T-cell (primary cell): ENCODE results near the gene FGGY. TPM values are rescaled to one million over a fixed set of nuclear protein-coding genes. Genes with fewer than 3 reads are reported as not detected.

Source experiments
- ATAC-seq, 4 experiments: fragments of 200-7000 bp in 3 of 4; fragments of 150-1000 bp in 1 of 4; cut with Tn5 transposase; replicated peaks in 1 of 4; 1 replicate in 3 of 4; 2 replicates in 1 of 4; pipeline ENCODE4 v1.10.0; 2021; ENCODE audit warnings: moderate library complexity in 3 of 4, mild to moderate bottlenecking in 2 of 4, moderate number of reproducible peaks in 1 of 4
- CTCF ChIA-PET, 2 donors: fragments of 300-600 bp; sonication (Branson Sonifier 250); formaldehyde crosslinking; loops; one replicate each; lab custom pipeline; 2022; ENCODE audit warnings: antibody characterized with exemption in 2 of 2; lab: Charles Lee
- POLR2A ChIA-PET, 2 donors: fragments of 300-600 bp; sonication (Branson Sonifier 250); formaldehyde crosslinking; loops; one replicate each; lab custom pipeline; 2022; ENCODE audit warnings: antibody characterized with exemption in 2 of 2; lab: Charles Lee
- DNase-seq, 35 experiments: peaks; one replicate each; pipeline versions ENCODE4 v3.0.0 to v3.0.0-alpha.2; 2013 to 2023
- H3K27ac ChIP-seq: one replicate; pipeline ENCODE4 v1.5.1; 2013; ENCODE audit warnings: low read length
- H3K27me3 ChIP-seq, 2 experiments: replicated peaks in 1 of 2; 1 replicate in 1 of 2; 2 replicates in 1 of 2; pipeline versions ENCODE4 v1.6.1 to v1.7.0; 2013; ENCODE audit warnings: low read length in 1 of 2, mixed read lengths in 1 of 2; ENCODE audit not compliant: control insufficient read depth in 2 of 2, insufficient read depth in 2 of 2; ENCODE audit errors: extremely low read depth in 1 of 2
- H3K36me3 ChIP-seq, 2 donors: 1 replicate in 1 of 2; 2 replicates in 1 of 2; pipeline versions ENCODE4 v1.6.1 to v1.7.0; 2013; ENCODE audit warnings: low read length in 1 of 2; ENCODE audit not compliant: control insufficient read depth in 2 of 2, insufficient read depth in 1 of 2; ENCODE audit errors: extremely low read depth in 1 of 2
- H3K4me1 ChIP-seq, 2 experiments: 1 replicate in 1 of 2; 2 replicates in 1 of 2; pipeline versions ENCODE4 v1.6.1 to v1.7.0; 2013; ENCODE audit warnings: low read length in 2 of 2, mixed read lengths in 1 of 2; ENCODE audit not compliant: insufficient read depth in 2 of 2, control insufficient read depth in 1 of 2; ENCODE audit errors: extremely low read depth in 1 of 2
- H3K4me3 ChIP-seq, 2 donors: 1 replicate in 1 of 2; 2 replicates in 1 of 2; pipeline versions ENCODE4 v1.5.1 to v1.7.0; 2013; ENCODE audit warnings: mild to moderate bottlenecking in 2 of 2, low read length in 1 of 2, moderate library complexity in 1 of 2; ENCODE audit not compliant: control insufficient read depth in 1 of 2; ENCODE audit errors: extremely low read depth in 1 of 2
- H3K9me3 ChIP-seq: 2 replicates; pipeline ENCODE4 v1.7.0; 2013
- H3K27ac Mint-ChIP-seq, 2 donors: one replicate each; pipeline ENCODE4 v1.8.0; 2020 to 2021; ENCODE audit warnings: mild to moderate bottlenecking in 2 of 2, mixed read lengths in 2 of 2
- H3K27me3 Mint-ChIP-seq, 2 donors: one replicate each; pipeline ENCODE4 v1.8.0; 2021 to 2022; ENCODE audit warnings: mixed read lengths in 2 of 2
- H3K36me3 Mint-ChIP-seq: one replicate; pipeline ENCODE4 v1.8.0; 2021; ENCODE audit warnings: mixed read lengths
- H3K4me1 Mint-ChIP-seq, 3 donors: one replicate each; pipeline ENCODE4 v1.8.0; 2020 to 2022; ENCODE audit warnings: mixed read lengths in 3 of 3, mild to moderate bottlenecking in 1 of 3
- H3K4me3 Mint-ChIP-seq, 3 donors: one replicate each; pipeline ENCODE4 v1.8.0; 2020 to 2022; ENCODE audit warnings: mild to moderate bottlenecking in 3 of 3, mixed read lengths in 3 of 3, moderate library complexity in 3 of 3
- H3K9me3 Mint-ChIP-seq, 3 donors: one replicate each; pipeline ENCODE4 v1.8.0; 2020 to 2022; ENCODE audit warnings: mixed read lengths in 3 of 3
- WGBS: methylation state at CpG from one replicate; pipeline ENCODE4 v1.1.5; 2013; ENCODE audit warnings: missing lambda C conversion rate; ENCODE audit not compliant: insufficient coverage; 5-methylcytosine and 5-hydroxymethylcytosine counted together
- total RNA-seq, 35 experiments: library from RNA in 6 of 35; stranded (reverse) in 6 of 35; fragments of 120-200 nt in 1 of 35; gene quantifications; one replicate each; pipeline versions ENCODE4 v1.2.1 to v1.2.4 and lab custom pipeline; 2013 to 2026

The FGGY gene
- total RNA-seq, 5 donors from 2014 or later (not counting 1 experiment from before 2014, with no cell fraction given): 7.8 to 21.7 (median 12.6) TPM

DNA sequence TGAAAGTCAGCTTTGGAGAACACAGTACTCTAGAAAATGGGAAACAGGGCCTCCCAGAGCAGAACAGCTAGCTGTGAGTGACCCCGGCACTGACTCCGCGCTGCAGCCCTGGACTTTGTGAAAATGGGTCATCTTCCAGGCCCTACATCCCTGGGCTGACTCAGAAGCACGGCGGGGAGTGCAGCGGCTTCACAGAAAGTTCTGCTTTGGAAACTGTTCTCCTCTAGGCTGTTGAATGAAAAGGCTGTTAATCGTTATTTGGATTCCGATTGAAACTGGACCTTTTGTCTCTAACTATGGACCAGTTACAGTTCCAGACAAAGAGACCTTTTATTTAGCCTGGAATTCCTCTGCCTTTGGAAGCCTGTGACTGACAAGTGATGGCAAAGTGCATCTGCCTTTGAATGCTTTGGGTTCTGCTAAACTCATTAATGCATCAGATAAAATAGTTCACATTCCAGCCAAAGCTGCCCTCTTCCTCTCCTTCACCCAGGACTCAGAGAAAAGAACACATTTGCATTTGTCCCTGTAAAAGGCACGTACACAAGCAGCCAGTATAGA is 372.9 kb downstream of the FGGY start:
- H3K4me3 Mint-ChIP-seq: no peak overlapping the region
- POLR2A ChIA-PET: no interaction called here
- no peak overlapping the region for H3K27ac ChIP-seq
- no peaks in the 10 kb centered on the region for H3K27me3 Mint-ChIP-seq
- H3K36me3 Mint-ChIP-seq: peaks cover 11% of the 10 kb centered on the region
- 100% methylated on average over 8 of the region's 9 CpGs for WGBS
- DNase-seq: no peak
- no peak overlapping the region for H3K27ac Mint-ChIP-seq
- H3K9me3 Mint-ChIP-seq: no peaks in the 10 kb centered on the region
- no peaks in the 10 kb centered on the region for H3K27me3 ChIP-seq
- CTCF ChIA-PET: no interaction called here
- H3K9me3 ChIP-seq: no peaks in the 10 kb centered on the region
- H3K4me3 ChIP-seq: no peak overlapping the region
- no peaks in the 10 kb centered on the region for H3K4me1 ChIP-seq
- ATAC-seq: no peak
- H3K4me1 Mint-ChIP-seq: no peaks in the 10 kb centered on the region
- no peaks in the 10 kb centered on the region for H3K36me3 ChIP-seq

DNA sequence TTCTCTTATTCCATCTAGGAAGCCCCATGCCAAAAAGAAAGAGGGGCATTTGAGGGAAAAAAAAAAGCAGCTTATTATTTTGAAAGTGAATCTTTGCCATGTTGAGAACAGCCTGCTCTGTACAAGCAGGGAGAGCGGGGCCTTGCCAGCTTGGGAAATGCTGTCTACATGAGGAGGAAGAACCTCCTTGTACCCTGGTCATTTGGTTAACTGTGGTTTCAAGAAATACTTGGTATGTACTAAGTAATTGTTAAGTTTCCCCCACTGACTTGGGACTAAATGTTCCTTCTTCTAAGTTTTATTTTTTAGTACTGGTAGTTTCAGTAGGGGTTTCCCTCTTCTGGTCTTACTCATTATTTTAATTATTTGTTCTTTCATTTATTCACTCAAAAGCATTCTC is 373.8 kb downstream of the FGGY start:
- Histone ChIP-seq H3K27ac (no peak overlapping the region), H3K4me1 (no peaks in the 10 kb centered on the region), H3K4me3 (no peak overlapping the region), H3K9me3 (no peaks in the 10 kb centered on the region), H3K36me3 (no peaks in the 10 kb centered on the region), H3K27me3 (no peaks in the 10 kb centered on the region)
- H3K9me3 Mint-ChIP-seq: no peaks in the 10 kb centered on the region
- no peak overlapping the region for H3K4me3 Mint-ChIP-seq
- H3K27ac Mint-ChIP-seq: no peak overlapping the region
- ATAC-seq (no peak), DNase-seq (no peak)
- ChIA-PET POLR2A (no interaction called here), CTCF (no interaction called here)
- H3K4me1 Mint-ChIP-seq: no peaks in the 10 kb centered on the region
- peaks cover 11% of the 10 kb centered on the region for H3K36me3 Mint-ChIP-seq
- H3K27me3 Mint-ChIP-seq: no peaks in the 10 kb centered on the region
- 100% methylated on average over 1 of the region's 1 CpG for WGBS

DNA sequence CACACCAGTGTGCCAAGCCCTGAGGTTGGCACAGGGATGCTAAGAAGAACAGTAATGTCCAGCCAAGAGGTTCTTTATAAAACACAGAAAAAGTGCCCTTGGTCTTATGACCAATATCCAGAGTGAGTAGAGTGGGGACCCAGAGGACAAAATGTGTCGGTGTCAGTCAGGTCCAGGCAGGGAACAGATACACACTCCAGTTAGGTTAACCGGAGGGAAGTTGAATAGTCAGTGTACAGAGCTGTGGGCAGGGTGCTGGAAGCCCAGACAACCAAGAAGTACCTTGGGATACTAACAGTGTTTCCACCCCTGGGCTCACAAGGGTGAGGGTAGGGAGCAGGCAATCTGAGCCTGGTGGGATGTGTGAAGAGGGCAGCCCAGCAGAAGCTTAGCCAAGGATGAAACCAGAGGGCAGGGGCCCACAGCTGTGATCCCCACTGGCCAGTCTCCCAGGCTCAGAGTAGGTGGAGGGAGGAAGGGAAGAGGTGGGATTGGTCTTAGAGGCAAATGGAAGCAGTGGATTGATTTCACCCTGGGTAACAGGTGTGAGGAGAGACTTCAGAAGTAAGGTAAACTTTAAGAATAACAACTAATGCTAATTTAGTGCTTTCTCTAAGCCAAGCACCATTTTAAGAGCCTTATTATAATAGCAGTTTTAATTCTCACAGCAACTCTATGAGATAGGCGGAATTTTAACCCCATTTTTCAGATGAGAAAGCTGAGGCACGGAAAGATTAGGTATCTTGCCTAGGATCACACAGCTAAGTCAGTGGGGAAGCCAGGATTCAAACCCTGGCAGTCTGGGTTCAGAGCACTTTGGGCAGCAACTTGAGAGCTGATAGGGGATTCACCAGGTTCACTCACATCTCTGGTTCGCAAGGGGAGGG is 374.4 kb downstream of the FGGY start:
- no peak overlapping the region for H3K27ac Mint-ChIP-seq
- no peaks in the 10 kb centered on the region for H3K9me3 Mint-ChIP-seq
- ATAC-seq (no peak), DNase-seq (no peak)
- H3K4me1 Mint-ChIP-seq: no peaks in the 10 kb centered on the region
- no peak overlapping the region for H3K4me3 Mint-ChIP-seq
- no peaks in the 10 kb centered on the region for H3K27me3 Mint-ChIP-seq
- no peak overlapping the region for H3K4me3 ChIP-seq
- peaks cover 11% of the 10 kb centered on the region for H3K36me3 Mint-ChIP-seq
- CTCF ChIA-PET: no interaction called here
- no peak overlapping the region for H3K27ac ChIP-seq
- WGBS: 99% methylated on average over 4 of the region's 5 CpGs
- POLR2A ChIA-PET: no interaction called here
- no peaks in the 10 kb centered on the region for H3K9me3 ChIP-seq
- no peaks in the 10 kb centered on the region for H3K36me3 ChIP-seq
- no peaks in the 10 kb centered on the region for H3K4me1 ChIP-seq
- H3K27me3 ChIP-seq: no peaks in the 10 kb centered on the region

DNA sequence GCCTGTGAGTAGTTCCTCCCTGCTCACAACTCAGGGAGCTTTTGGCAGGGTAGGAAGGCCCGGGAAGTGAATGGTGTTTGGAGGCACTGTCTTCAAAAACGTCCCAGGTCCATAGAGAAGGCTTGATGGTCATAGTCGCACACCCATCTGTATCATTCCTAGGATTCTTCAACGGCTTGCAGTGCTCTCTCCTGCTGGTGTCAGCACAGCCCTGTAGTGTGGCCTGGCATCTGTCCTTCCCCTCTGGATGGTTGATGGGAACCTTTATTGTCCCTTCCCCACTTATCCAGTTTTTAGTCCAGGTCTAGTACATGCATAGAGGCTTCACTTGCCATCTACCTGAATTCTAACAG is 375.0 kb downstream of the FGGY start:
- Mint-ChIP-seq H3K27ac (no peak overlapping the region), H3K36me3 (peaks cover 11% of the 10 kb centered on the region), H3K9me3 (no peaks in the 10 kb centered on the region), H3K4me1 (no peaks in the 10 kb centered on the region), H3K27me3 (no peaks in the 10 kb centered on the region), H3K4me3 (no peak overlapping the region)
- Histone ChIP-seq H3K9me3 (no peaks in the 10 kb centered on the region), H3K36me3 (no peaks in the 10 kb centered on the region), H3K27me3 (no peaks in the 10 kb centered on the region), H3K4me3 (no peak overlapping the region), H3K4me1 (no peaks in the 10 kb centered on the region), H3K27ac (no peak overlapping the region)
- no peak for DNase-seq
- CTCF ChIA-PET: no interaction called here
- 83% methylated on average over 3 of the region's 4 CpGs for WGBS
- no peak for ATAC-seq
- POLR2A ChIA-PET: no interaction called here

DNA sequence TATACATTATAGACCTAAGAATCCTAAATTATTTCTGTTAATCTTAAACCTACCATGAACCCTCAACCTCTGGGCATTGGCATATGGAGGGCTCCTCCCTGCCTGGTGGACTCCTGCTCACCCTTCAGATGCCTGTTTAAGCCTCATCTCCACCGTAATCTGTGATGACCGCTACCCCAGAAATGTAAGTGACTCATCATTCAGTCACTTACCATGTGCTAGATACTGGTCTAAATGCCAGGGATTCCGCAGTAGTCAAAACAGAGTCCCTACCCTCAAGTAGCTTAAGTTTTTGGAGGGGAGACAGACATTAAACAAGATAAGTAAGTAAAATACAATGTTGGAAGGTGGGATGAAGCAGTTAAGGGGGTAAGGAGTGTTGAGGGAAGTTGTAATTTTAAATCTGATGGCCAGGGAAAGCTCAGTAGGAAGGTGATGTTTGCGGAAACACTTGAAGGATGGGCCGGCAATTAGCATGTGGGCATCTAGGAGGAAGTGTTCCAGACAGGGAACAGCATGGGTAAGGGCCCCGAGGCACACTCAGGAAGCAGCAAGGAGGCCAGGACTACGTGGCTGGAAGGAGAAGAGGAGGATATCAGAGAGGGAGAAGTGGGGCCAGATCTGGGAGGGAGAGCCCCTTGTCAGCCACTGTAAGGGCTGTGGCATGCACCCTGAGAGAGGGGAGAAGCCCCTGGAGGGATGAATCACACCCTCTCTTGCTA is 376.1 kb downstream of the FGGY start:
- H3K36me3 ChIP-seq: no peaks in the 10 kb centered on the region
- Mint-ChIP-seq H3K36me3 (peaks cover 3% of the 10 kb centered on the region), H3K4me1 (no peaks in the 10 kb centered on the region), H3K9me3 (no peaks in the 10 kb centered on the region), H3K4me3 (no peak overlapping the region), H3K27me3 (no peaks in the 10 kb centered on the region), H3K27ac (no peak overlapping the region)
- WGBS: 69% methylated on average over 3 of the region's 7 CpGs
- H3K4me3 ChIP-seq: no peak overlapping the region
- DNase-seq (no peak), ATAC-seq (no peak)
- POLR2A ChIA-PET: no interaction called here
- no peak overlapping the region for H3K27ac ChIP-seq
- CTCF ChIA-PET: interaction anchor here in 1 of 2 donors (0.6 kb wide), 1 partner anchor 703 kb away, joined by 3 read pairs; no protein-coding TSS in a partner anchor
- no peaks in the 10 kb centered on the region for H3K27me3 ChIP-seq
- H3K9me3 ChIP-seq: no peaks in the 10 kb centered on the region
- no peaks in the 10 kb centered on the region for H3K4me1 ChIP-seq

DNA sequence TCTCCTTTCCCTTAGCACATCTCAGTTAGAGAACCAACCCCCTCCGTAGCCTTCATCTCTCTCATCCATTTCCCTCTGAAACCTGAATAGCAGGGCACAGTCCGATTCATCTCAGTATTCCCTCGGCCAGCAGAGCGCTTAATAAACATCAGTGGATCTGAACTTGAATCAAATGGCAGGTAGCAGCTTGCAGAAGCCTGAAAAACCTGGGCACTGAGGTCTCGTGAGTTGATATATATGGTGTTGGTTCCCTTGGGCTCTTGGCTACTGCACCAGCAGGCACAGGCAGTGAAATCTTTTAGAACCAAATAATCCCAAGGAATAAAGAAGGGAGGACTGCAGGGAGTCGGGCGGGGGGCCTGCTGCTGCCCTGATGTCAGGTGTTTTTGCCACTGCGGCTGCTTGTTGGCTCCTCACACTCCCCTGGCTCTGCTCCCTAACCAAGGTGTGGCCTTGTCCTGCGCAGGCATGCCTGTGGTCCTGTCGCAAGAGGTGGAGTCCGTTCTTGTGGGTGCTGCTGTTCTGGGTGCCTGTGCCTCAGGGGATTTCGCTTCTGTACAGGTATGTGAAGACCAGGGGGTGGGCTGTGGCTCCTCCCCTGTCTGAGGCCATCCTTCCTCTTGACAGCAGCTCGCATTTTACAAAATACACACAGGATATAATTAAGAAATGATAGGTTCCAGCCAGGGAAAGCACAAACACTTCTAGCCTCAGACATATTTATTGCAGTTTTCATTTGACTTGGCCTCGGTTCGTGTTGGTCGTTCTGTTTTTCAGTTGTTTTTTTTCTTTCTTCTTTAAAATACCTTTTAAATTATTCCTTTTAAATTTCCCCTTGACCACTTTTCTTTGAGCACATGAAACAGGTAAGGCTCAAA is 376.9 kb downstream of the FGGY start:
- Histone ChIP-seq H3K27me3 (no peaks in the 10 kb centered on the region), H3K4me3 (no peak overlapping the region), H3K4me1 (no peaks in the 10 kb centered on the region), H3K9me3 (no peaks in the 10 kb centered on the region), H3K27ac (no peak overlapping the region), H3K36me3 (no peaks in the 10 kb centered on the region)
- H3K27ac Mint-ChIP-seq: no peak overlapping the region
- DNase-seq (no peak), ATAC-seq (no peak)
- ChIA-PET POLR2A (interaction anchor here in 1 of 2 donors (0.6 kb wide), 1 partner anchor 13 kb away, joined by 3 read pairs; no protein-coding TSS in a partner anchor), CTCF (interaction anchor here in 1 of 2 donors (0.6 kb wide), 1 partner anchor 704 kb away, joined by 3 read pairs; no protein-coding TSS in a partner anchor)
- WGBS: 96% methylated on average over 8 of the region's 16 CpGs
- H3K4me3 Mint-ChIP-seq: no peak overlapping the region
- no peaks in the 10 kb centered on the region for H3K9me3 Mint-ChIP-seq
- H3K36me3 Mint-ChIP-seq: no peaks in the 10 kb centered on the region
- no peaks in the 10 kb centered on the region for H3K4me1 Mint-ChIP-seq
- H3K27me3 Mint-ChIP-seq: no peaks in the 10 kb centered on the region
